ENCODE measurements around the gene CXCL3. TPM values are rescaled to one million over a fixed set of nuclear protein-coding genes. Genes with fewer than 3 reads are reported as not detected.

The CXCL3 gene
- total and polyA plus RNA-seq, 9 of the 15 experiments (the other 6 are each of a cell fraction or from before 2014, with no cell fraction given): 2.3 to 8.9 (median 6.1) TPM

DNA sequence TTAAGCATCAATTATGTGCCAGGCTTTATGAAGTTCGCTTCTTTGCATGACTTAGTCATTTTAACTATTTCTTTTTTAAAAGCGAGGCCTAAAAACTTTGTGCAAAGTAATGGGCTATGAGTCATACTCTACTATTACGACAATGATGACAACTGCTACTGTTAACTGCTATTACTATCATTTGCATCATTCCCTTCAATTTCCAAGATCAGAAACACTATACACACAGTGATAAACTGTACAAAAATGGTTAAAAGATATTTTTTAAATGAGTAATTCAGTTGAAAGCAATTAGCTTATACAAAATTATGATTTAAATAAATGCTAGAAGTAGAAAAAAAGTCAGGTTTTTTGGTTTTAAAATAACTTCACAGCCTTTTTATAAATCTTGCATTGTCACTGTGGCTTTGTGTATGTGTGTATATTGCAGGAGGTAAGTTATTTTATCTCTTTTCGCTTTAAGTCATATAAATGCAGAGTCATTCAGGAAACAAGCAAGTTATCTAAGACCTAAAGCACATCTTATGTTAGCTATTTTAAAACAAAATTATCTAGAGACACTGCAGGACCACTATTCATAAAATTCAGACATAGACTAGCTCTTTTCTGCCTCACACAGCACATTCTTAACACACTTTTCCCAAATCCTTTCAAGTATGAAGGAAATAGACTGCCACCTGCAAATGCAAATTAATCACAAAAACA is 18.5 kb upstream of the CXCL3 start (continued):
- TF ChIP-seq, protein P1, sequence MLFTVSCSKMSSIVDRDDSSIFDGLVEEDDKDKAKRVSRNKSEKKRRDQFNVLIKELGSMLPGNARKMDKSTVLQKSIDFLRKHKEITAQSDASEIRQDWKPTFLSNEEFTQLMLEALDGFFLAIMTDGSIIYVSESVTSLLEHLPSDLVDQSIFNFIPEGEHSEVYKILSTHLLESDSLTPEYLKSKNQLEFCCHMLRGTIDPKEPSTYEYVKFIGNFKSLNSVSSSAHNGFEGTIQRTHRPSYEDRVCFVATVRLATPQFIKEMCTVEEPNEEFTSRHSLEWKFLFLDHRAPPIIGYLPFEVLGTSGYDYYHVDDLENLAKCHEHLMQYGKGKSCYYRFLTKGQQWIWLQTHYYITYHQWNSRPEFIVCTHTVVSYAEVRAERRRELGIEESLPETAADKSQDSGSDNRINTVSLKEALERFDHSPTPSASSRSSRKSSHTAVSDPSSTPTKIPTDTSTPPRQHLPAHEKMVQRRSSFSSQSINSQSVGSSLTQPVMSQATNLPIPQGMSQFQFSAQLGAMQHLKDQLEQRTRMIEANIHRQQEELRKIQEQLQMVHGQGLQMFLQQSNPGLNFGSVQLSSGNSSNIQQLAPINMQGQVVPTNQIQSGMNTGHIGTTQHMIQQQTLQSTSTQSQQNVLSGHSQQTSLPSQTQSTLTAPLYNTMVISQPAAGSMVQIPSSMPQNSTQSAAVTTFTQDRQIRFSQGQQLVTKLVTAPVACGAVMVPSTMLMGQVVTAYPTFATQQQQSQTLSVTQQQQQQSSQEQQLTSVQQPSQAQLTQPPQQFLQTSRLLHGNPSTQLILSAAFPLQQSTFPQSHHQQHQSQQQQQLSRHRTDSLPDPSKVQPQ (CRISPR knock-in tag; IDR thresholded peaks at IDR 0.05; ENCODE audit: borderline replicate concordance): no peak
- TF ChIP-seq MCM7 (IDR thresholded peaks at IDR 0.05) (no peak), PML (IDR thresholded peaks at IDR 0.05; ENCODE audit: low read length) (0 out of 2 replicates have a peak, but pooled peaks have one; percentile 7), TAF9B (IDR thresholded peaks at IDR 0.05; ENCODE audit: partially characterized antibody) (peak; percentile 89), KHSRP (IDR thresholded peaks at IDR 0.05) (0 out of 2 replicates have a peak, but pooled peaks have one; percentile 18), HDAC2 (IDR thresholded peaks at IDR 0.05) (0 out of 2 replicates have a peak, but pooled peaks have one; percentile 28), NFE2L1 (tag; IDR thresholded peaks at IDR 0.05; ENCODE audit: borderline replicate concordance, low read depth) (peak; percentile 88), HMG20A (CRISPR knock-in tag; conservative IDR thresholded peaks at IDR 0.05) (no peak), POLR2AphosphoS5 (IDR thresholded peaks at IDR 0.05; ENCODE audit: control insufficient read depth, insufficient read depth, low read depth, low read length) (peak; percentile 50; the same call in 1 of the 2 replicates), FOXK2 (conservative IDR thresholded peaks at IDR 0.05 in 1 of 2, IDR thresholded peaks at IDR 0.05 in 1 of 2; ENCODE audit: low read depth in 2 of 2) (peak; percentile 44 to 76; a peak in 1 of 4 replicates), FOXJ2 (tag; IDR thresholded peaks at IDR 0.05) (peak; percentile 92), PYGO2 (tag; IDR thresholded peaks at IDR 0.05) (no peak), BRD9 (IDR thresholded peaks at IDR 0.05; ENCODE audit: low read depth, partially characterized antibody) (peak; percentile 88), ELF1 (tag; IDR thresholded peaks at IDR 0.05) (peak; percentile 63; the same call in 1 of the 2 replicates), DACH1 (IDR thresholded peaks at IDR 0.05; ENCODE audit: partially characterized antibody) (peak; percentile 89), NFE2 (IDR thresholded peaks at IDR 0.05; ENCODE audit: low read depth) (peak; percentile 97), NCOR1 (IDR thresholded peaks at IDR 0.05) (peak; percentile 79), ZNF583 (CRISPR knock-in tag; IDR thresholded peaks at IDR 0.05) (no peak), SOX6 (IDR thresholded peaks at IDR 0.05) (peak; percentile 80)
- TF ChIP-seq, protein P2, sequence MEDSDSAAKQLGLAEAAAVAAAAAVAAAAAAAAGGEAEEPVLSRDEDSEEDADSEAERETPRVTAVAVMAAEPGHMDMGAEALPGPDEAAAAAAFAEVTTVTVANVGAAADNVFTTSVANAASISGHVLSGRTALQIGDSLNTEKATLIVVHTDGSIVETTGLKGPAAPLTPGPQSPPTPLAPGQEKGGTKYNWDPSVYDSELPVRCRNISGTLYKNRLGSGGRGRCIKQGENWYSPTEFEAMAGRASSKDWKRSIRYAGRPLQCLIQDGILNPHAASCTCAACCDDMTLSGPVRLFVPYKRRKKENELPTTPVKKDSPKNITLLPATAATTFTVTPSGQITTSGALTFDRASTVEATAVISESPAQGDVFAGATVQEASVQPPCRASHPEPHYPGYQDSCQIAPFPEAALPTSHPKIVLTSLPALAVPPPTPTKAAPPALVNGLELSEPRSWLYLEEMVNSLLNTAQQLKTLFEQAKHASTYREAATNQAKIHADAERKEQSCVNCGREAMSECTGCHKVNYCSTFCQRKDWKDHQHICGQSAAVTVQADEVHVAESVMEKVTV (CRISPR knock-in tag; IDR thresholded peaks at IDR 0.05): peak; percentile 29; the same call in 1 of the 2 replicates
- TF ChIP-seq, protein P3, sequence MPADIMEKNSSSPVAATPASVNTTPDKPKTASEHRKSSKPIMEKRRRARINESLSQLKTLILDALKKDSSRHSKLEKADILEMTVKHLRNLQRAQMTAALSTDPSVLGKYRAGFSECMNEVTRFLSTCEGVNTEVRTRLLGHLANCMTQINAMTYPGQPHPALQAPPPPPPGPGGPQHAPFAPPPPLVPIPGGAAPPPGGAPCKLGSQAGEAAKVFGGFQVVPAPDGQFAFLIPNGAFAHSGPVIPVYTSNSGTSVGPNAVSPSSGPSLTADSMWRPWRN (IDR thresholded peaks at IDR 0.05; ENCODE audit: low read depth): peak; percentile 5; the same call in 1 of the 2 replicates
- TF ChIP-seq, protein P4, sequence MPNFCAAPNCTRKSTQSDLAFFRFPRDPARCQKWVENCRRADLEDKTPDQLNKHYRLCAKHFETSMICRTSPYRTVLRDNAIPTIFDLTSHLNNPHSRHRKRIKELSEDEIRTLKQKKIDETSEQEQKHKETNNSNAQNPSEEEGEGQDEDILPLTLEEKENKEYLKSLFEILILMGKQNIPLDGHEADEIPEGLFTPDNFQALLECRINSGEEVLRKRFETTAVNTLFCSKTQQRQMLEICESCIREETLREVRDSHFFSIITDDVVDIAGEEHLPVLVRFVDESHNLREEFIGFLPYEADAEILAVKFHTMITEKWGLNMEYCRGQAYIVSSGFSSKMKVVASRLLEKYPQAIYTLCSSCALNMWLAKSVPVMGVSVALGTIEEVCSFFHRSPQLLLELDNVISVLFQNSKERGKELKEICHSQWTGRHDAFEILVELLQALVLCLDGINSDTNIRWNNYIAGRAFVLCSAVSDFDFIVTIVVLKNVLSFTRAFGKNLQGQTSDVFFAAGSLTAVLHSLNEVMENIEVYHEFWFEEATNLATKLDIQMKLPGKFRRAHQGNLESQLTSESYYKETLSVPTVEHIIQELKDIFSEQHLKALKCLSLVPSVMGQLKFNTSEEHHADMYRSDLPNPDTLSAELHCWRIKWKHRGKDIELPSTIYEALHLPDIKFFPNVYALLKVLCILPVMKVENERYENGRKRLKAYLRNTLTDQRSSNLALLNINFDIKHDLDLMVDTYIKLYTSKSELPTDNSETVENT (CRISPR knock-in tag; IDR thresholded peaks at IDR 0.05): no peak

Measured in K562 (cell line).